ENCODE data around the gene SHQ1. TPM values are rescaled to one million over a fixed set of nuclear protein-coding genes. Genes with fewer than 3 reads are reported as not detected.

SHQ1 gene
- total and polyA plus RNA-seq, 9 of the 15 experiments (the other 6 are each of a cell fraction or from before 2014, with no cell fraction given), result 9.2 to 25.0 (median 14.1) TPM

DNA sequence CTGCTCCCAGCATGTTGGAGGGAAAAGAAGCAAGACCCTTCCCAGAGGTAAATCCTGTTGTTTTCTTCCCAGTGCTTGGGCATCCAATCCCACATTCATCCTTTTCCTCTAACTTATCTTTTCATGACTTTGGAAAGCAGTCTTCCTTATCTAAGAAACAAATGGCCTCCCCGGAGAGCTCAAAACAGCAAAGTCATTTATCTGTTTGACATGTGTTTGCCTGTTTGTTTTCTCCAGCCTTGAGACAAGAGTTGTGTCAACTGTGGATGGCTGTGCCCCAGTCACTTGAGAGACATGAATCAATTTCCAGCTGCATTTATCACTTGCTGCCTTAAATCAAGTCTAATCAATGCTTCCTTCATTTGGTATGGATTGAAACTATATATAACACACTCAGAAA lies 103.9 kb downstream of the SHQ1 start (continued):
- TF ChIP-seq, protein P1, sequence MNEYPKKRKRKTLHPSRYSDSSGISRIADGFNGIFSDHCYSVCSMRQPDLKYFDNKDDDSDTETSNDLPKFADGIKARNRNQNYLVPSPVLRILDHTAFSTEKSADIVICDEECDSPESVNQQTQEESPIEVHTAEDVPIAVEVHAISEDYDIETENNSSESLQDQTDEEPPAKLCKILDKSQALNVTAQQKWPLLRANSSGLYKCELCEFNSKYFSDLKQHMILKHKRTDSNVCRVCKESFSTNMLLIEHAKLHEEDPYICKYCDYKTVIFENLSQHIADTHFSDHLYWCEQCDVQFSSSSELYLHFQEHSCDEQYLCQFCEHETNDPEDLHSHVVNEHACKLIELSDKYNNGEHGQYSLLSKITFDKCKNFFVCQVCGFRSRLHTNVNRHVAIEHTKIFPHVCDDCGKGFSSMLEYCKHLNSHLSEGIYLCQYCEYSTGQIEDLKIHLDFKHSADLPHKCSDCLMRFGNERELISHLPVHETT (CRISPR knock-in tag; conservative IDR thresholded peaks at IDR 0.05 in 1 of 2, IDR thresholded peaks at IDR 0.05 in 1 of 2), result peak in 1 of 2 experiments; percentile 53; a peak in 1 of 4 replicates
- TF ChIP-seq ZNF253 (CRISPR knock-in tag; conservative IDR thresholded peaks at IDR 0.05), result no peak
- no peak for TF ChIP-seq ZNF77 (CRISPR knock-in tag; IDR thresholded peaks at IDR 0.05)
- TF ChIP-seq ZZZ3 (IDR thresholded peaks at IDR 0.05), result no peak
- TF ChIP-seq POU5F1 (IDR thresholded peaks at IDR 0.05; ENCODE audit: borderline replicate concordance, low read depth, low read length, partially characterized antibody), result no peak
- TF ChIP-seq GTF2E2 (tag; IDR thresholded peaks at IDR 0.05), result no peak
- TF ChIP-seq ZNF133 (CRISPR knock-in tag; IDR thresholded peaks at IDR 0.05), result no peak
- no peak for TF ChIP-seq FUS (optimal IDR thresholded peaks at IDR 0.05; ENCODE audit: low read depth, low read length)
- TF ChIP-seq, protein P2, sequence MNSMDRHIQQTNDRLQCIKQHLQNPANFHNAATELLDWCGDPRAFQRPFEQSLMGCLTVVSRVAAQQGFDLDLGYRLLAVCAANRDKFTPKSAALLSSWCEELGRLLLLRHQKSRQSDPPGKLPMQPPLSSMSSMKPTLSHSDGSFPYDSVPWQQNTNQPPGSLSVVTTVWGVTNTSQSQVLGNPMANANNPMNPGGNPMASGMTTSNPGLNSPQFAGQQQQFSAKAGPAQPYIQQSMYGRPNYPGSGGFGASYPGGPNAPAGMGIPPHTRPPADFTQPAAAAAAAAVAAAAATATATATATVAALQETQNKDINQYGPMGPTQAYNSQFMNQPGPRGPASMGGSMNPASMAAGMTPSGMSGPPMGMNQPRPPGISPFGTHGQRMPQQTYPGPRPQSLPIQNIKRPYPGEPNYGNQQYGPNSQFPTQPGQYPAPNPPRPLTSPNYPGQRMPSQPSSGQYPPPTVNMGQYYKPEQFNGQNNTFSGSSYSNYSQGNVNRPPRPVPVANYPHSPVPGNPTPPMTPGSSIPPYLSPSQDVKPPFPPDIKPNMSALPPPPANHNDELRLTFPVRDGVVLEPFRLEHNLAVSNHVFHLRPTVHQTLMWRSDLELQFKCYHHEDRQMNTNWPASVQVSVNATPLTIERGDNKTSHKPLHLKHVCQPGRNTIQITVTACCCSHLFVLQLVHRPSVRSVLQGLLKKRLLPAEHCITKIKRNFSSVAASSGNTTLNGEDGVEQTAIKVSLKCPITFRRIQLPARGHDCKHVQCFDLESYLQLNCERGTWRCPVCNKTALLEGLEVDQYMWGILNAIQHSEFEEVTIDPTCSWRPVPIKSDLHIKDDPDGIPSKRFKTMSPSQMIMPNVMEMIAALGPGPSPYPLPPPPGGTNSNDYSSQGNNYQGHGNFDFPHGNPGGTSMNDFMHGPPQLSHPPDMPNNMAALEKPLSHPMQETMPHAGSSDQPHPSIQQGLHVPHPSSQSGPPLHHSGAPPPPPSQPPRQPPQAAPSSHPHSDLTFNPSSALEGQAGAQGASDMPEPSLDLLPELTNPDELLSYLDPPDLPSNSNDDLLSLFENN (IDR thresholded peaks at IDR 0.05; ENCODE audit: low read depth in 2 of 2, low read length in 2 of 2), result peak in 1 of 2 experiments; percentile 83; a peak in 2 of 4 replicates
- 0 out of 2 replicates have a peak, but pooled peaks have one; percentile 21 for TF ChIP-seq ELF1 (tag; IDR thresholded peaks at IDR 0.05)
- TF ChIP-seq, protein P3, sequence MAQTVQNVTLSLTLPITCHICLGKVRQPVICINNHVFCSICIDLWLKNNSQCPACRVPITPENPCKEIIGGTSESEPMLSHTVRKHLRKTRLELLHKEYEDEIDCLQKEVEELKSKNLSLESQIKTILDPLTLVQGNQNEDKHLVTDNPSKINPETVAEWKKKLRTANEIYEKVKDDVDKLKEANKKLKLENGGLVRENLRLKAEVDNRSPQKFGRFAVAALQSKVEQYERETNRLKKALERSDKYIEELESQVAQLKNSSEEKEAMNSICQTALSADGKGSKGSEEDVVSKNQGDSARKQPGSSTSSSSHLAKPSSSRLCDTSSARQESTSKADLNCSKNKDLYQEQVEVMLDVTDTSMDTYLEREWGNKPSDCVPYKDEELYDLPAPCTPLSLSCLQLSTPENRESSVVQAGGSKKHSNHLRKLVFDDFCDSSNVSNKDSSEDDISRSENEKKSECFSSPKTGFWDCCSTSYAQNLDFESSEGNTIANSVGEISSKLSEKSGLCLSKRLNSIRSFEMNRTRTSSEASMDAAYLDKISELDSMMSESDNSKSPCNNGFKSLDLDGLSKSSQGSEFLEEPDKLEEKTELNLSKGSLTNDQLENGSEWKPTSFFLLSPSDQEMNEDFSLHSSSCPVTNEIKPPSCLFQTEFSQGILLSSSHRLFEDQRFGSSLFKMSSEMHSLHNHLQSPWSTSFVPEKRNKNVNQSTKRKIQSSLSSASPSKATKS (CRISPR knock-in tag; IDR thresholded peaks at IDR 0.05), result no peak
- TF ChIP-seq SMAD2 (IDR thresholded peaks at IDR 0.05; ENCODE audit: low read depth, low read length), result no peak
- TF ChIP-seq TEAD1 (CRISPR knock-in tag; IDR thresholded peaks at IDR 0.05), result peak in 1 of 2 experiments; percentile 26; a peak in 1 of 4 replicates
- TF ChIP-seq NCOA4 (IDR thresholded peaks at IDR 0.05; ENCODE audit: partially characterized antibody), result no peak
- TF ChIP-seq, protein P4, sequence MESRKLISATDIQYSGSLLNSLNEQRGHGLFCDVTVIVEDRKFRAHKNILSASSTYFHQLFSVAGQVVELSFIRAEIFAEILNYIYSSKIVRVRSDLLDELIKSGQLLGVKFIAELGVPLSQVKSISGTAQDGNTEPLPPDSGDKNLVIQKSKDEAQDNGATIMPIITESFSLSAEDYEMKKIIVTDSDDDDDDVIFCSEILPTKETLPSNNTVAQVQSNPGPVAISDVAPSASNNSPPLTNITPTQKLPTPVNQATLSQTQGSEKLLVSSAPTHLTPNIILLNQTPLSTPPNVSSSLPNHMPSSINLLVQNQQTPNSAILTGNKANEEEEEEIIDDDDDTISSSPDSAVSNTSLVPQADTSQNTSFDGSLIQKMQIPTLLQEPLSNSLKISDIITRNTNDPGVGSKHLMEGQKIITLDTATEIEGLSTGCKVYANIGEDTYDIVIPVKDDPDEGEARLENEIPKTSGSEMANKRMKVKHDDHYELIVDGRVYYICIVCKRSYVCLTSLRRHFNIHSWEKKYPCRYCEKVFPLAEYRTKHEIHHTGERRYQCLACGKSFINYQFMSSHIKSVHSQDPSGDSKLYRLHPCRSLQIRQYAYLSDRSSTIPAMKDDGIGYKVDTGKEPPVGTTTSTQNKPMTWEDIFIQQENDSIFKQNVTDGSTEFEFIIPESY (CRISPR knock-in tag; IDR thresholded peaks at IDR 0.05), result no peak
- TF ChIP-seq, protein P5, sequence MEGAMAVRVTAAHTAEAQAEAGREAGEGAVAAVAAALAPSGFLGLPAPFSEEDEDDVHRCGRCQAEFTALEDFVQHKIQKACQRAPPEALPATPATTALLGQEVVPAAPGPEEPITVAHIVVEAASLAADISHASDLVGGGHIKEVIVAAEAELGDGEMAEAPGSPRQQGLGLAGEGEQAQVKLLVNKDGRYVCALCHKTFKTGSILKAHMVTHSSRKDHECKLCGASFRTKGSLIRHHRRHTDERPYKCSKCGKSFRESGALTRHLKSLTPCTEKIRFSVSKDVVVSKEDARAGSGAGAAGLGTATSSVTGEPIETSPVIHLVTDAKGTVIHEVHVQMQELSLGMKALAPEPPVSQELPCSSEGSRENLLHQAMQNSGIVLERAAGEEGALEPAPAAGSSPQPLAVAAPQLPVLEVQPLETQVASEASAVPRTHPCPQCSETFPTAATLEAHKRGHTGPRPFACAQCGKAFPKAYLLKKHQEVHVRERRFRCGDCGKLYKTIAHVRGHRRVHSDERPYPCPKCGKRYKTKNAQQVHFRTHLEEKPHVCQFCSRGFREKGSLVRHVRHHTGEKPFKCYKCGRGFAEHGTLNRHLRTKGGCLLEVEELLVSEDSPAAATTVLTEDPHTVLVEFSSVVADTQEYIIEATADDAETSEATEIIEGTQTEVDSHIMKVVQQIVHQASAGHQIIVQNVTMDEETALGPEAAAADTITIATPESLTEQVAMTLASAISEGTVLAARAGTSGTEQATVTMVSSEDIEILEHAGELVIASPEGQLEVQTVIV (CRISPR knock-in tag; IDR thresholded peaks at IDR 0.05; ENCODE audit: borderline replicate concordance), result no peak
